Measurements from ENCODE around the gene PHPT1. TPM values are rescaled to one million over a fixed set of nuclear protein-coding genes. Genes with fewer than 3 reads are reported as not detected.

Gene PHPT1
- total and polyA plus RNA-seq, 2 of the 8 experiments (the other 6 are each of a cell fraction or from before 2014, with no cell fraction given), result 109 to 226 TPM

- TF ChIP-seq CHD7 (IDR thresholded peaks at IDR 0.05; ENCODE audit: insufficient replicate concordance, low read length), result no peak
- peak; percentile 51 for TF ChIP-seq TAF7 (optimal IDR thresholded peaks at IDR 0.05; ENCODE audit: borderline replicate concordance, low read depth, low read length)
- no peak; the same call in 1 of the 2 replicates for TF ChIP-seq CREB1 (IDR thresholded peaks at IDR 0.05)
- no peak for TF ChIP-seq BCL11A (IDR thresholded peaks at IDR 0.05; ENCODE audit: low read depth in 2 of 2, low read length in 2 of 2)
- TF ChIP-seq NRF1 (IDR thresholded peaks at IDR 0.05; ENCODE audit: low read depth, low read length), result no peak
- no peak for TF ChIP-seq ATF2 (IDR thresholded peaks at IDR 0.05; ENCODE audit: low read length)
- TF ChIP-seq SUZ12 (IDR thresholded peaks at IDR 0.05; ENCODE audit: low read length), result no peak
- no peak for TF ChIP-seq KDM1A (IDR thresholded peaks at IDR 0.05; ENCODE audit: borderline replicate concordance, low read length)
These were observed at the start of gene PHPT1 (continued) for GRCh38 chr9:136849038-136849959.
